ENCODE measurements around the gene SLC24A3.

DNA sequence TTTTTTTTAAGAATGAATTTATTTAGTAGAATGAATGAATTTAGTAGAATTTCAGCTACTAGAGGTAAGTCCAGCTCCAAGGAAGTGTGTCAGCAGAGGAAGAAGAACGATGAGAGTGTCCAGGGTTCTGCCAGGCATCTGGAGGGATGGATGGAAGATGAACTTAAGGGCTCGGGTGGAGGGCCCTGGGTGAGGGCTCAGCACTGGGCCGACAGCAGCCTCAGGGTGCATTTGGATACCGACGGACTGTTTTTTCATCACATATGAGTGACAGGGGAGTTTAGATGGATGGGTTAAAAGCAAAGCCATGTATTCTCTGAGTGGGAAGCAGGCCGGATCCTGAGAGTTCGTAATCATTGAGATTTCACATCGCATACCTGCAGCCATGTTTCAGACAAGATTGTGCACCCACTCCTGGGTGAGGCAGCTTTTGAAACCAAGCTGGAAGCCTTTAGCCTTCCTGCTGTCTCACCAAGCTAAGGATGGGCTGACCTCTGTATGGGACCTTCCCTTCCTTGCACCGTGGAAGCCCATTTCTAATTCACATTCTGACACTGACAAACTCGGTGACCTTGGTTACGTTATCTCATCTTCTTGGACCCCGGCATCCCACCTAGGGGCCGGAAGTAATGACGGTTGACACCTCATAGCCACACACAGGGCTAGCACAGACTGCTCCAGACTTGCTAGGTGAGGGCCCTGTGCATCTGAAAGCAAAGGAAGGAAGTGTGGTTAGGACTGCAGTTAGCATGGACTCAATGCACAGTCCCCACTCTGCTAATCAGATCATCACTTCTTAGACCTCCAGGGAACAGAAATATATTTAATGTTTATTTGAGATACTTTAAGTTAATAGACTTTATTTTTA lies 228.5 kb downstream of the SLC24A3 start:
- TF ChIP-seq, protein P1, sequence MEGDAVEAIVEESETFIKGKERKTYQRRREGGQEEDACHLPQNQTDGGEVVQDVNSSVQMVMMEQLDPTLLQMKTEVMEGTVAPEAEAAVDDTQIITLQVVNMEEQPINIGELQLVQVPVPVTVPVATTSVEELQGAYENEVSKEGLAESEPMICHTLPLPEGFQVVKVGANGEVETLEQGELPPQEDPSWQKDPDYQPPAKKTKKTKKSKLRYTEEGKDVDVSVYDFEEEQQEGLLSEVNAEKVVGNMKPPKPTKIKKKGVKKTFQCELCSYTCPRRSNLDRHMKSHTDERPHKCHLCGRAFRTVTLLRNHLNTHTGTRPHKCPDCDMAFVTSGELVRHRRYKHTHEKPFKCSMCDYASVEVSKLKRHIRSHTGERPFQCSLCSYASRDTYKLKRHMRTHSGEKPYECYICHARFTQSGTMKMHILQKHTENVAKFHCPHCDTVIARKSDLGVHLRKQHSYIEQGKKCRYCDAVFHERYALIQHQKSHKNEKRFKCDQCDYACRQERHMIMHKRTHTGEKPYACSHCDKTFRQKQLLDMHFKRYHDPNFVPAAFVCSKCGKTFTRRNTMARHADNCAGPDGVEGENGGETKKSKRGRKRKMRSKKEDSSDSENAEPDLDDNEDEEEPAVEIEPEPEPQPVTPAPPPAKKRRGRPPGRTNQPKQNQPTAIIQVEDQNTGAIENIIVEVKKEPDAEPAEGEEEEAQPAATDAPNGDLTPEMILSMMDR (IDR thresholded peaks at IDR 0.05), result no peak
- no peak for TF ChIP-seq POLR2A (IDR thresholded peaks at IDR 0.05)
